GM18858 (cell line): ENCODE measurements around the gene ECI2.
"Not testable (repeated sequence)": the region's sequence is repeated elsewhere in the genome, so short reads cannot be mapped to it uniquely, and the experiment has no call there.

Experiments used
- ATAC-seq: cut with Tn5 transposase; IDR thresholded peaks from one replicate; pipeline ENCODE4 v1.9.1; 2021; ENCODE audit not compliant: unreplicated experiment

The ECI2 gene

DNA sequence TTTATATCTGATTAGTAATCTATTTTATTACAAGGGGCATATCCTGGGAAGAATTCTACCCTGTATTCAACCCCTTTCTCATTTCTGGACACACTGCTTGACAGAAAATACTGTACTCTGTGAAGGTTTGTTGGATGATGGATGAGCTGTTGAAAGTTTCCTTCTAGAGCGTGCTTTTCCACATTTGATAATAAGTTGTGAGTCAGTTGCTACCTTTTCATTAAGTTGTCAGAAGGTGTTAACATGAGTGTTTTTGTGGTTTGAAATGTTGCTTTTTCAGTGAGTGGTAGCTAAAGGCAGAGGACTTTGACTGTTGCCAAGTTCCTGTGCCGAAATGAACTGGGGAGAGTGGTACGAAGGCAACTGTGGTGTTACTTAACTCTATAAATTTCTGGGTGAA, 3.9 kb upstream of the ECI2 start:
- no peak for ATAC-seq

DNA sequence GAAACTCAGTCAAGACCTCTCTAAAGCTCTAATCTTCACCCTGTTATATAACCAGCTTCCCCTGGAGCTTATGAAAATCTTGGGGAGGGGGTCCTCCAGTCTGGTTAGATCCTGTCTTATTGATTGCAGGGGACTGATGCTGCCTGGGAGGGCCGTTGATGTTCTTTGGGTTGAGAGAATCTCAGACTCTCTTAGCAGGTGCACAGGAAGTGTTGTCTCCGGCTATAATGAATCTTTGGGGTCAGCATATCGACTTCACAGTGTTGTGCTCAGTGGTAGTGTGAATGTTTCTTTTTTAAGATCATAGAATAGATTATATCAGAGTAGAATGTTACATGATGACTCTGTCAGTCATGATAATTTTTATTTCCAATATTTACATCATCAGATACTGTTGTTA, 2.8 kb upstream of the ECI2 start:
- ATAC-seq, result no peak

- ATAC-seq, result no peak
Observed at GRCh38 chr6:4136354-4136831, 1.0 kb upstream of the ECI2 start.

- ATAC-seq, result peak; percentile 38
Observed at GRCh38 chr6:4135665-4136353, 434 bp upstream of the ECI2 start.

GRCh38 chr6:4133941-4134838, 1.2 kb downstream of the ECI2 start:
- no peak for ATAC-seq

DNA sequence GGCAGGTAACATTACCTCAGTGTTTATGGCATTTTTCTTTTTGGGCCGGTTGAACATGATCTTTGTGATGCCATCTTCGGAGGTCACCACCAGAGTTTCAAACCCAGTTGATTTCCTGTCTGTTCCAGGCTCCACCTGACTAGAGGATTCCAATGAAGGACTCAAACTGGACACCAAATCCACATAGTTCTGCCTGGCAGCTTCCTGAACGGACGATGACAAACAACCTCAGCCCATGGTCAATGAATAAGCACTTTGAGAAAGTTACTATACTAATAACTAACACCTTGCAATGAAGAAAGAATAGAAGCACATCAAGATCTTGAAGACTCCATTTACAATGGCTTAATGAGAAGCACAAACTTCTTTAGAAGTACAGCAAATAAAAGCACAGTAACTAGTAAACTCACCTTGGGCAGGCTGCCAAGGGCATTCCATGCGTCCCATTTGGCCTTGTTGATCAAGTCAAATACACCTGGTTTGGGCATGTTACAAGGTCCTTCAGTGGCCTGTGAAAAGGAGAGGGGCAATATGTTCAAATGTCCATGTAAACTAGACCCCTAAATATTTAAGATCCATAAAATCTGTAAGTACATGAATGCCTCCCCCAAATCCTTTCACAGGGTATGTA, 4.9 kb downstream of the ECI2 start:
- no peak for ATAC-seq

GRCh38 chr6:4129446-4129845, 5.9 kb downstream of the ECI2 start:
- ATAC-seq, result no peak

DNA sequence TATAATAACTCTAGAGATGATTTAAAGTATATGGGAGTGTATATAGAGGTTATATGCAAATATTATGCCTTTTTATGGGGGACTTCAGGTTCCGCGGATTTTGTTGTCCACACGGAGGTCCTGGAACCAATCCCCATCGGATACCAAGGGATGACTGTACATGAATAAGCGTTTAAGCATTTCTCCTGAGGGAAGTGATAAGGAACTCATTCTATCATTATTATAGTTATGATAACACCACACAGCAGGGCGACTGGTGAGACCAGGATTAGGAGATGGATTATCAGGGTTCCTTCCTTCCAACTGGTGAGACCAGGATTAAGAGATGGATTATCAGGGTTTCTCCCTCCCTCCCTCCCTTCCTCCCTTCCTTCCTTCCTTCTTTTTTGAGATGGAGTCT, 6.6 kb downstream of the ECI2 start:
- ATAC-seq, result no peak

DNA sequence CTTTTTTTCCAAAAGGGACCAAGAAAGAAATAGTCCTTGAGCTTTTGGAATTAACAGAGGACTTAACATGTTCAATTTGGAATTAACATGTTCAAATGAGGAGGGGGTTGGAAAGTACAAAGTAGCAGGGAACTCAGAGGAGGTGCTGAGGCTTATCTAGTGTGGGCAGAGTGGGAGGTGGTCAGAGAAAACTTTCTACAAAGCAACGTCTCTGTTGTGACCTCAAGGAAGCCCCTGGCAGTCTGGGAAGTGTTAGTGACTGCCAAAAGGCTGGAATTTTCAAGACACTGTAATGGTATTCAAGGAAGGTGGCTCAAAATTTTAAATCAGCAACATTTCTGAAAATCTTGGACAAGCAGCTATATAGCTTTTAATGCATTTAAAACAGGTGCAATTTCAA, 7.3 kb downstream of the ECI2 start:
- no peak for ATAC-seq

- ATAC-seq, result no peak
Observed at GRCh38 chr6:4125933-4126864, 9.2 kb downstream of the ECI2 start.

DNA sequence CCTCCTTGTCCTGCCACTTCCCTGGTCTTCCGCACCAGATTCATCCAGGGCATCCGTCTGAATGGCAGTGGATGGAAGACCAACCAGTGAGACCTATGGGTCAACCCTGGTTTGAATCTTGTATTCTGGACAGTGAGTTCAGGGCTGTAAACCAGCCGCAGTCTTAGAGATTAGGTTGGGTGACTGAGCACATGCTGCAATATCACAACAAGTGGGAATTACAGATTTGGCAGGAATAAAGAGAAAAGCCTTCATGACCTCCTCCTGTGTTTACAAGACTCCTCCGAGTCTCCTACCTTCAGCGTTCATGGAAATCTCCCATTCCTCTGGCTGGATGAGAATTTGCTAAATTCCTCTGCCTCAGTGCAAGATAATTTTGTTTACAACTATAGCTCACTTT, 9.9 kb downstream of the ECI2 start:
- ATAC-seq, result no peak

- ATAC-seq, result no peak
Observed at GRCh38 chr6:4124351-4124750, 11.0 kb downstream of the ECI2 start.

- no peak for ATAC-seq
Observed at GRCh38 chr6:4115741-4116140, 19.6 kb downstream of the ECI2 start.

DNA sequence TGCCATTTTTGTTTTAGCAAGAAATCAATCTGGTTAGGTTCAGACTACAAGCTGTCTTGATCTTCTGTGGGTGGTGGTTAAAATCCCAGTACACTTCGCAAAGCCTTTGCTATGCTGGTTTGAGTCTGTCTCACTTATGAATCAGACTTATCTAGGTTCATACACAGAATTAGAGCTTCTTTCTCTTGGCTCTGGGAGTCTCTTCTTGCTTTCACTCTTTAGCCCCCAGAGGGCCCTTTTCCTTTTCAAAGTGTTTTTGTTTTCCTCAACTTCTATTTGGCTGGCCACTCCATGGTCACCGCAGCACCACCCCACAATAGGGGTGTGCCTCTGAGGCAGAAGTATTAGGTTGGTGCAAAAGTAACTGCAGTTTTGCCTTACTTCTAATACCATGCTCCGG, 21.3 kb downstream of the ECI2 start:
- ATAC-seq, result no peak

DNA sequence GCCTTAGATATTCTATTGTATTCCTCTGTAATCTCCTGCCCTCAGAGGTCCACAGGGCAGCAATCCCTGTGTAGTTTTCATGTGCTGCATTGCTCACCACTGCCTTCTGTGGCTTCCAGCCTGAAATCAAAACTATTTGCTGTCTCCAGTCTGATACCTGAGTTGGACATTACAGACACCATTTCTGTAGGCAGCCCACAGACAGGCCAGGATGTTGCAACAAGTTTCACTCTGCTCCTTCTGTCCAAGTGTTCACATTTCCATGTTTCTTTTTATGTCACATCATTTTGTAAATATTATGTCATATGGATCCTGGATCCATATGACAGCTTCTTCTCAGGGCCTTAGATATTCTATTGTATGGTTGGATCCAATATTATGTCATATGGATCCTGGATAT, 21.7 kb downstream of the ECI2 start:
- ATAC-seq, result no peak

DNA sequence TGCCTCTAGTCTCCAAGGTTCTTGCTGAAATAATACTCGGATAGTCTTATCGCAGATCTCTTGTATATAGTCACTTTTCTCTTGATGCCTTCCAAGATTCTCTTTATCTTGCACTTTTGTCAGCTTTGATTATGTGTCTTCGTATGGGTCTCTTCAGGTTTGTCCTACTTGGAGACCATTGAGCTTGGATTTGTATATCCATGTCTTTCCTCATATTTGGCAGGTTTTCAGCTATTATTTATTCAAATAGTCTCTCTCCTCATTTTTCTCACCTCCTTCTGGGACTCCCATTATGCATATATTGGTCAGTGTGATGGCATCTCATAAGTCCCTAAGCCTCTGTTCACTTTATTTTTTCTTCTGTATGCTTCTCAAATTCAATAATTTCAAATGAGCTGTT, 23.0 kb downstream of the ECI2 start:
- ATAC-seq, result no peak

- ATAC-seq, result not testable (repeated sequence)
Observed at GRCh38 chr6:4109363-4109815, 26.0 kb downstream of the ECI2 start.

- ATAC-seq, result no peak
Observed at GRCh38 chr6:4108561-4109093, 26.7 kb downstream of the ECI2 start.

- no peak for ATAC-seq
Observed at GRCh38 chr6:4107873-4108272, 27.5 kb downstream of the ECI2 start.

- no peak for ATAC-seq
Observed at GRCh38 chr6:4105980-4106536, 29.3 kb downstream of the ECI2 start.
